Epidermal melanocyte (primary cell): Measurements from ENCODE around the gene BRD4.

Experiments
- DNase-seq: peaks from one replicate; pipeline ENCODE4 v3.0.0; 2011; ENCODE audit warnings: low spot score; ENCODE audit not compliant: insufficient read length

Gene BRD4

GRCh38 chr19:15266683-15267082 is 65.7 kb downstream of the BRD4 start:
- no peak for DNase-seq

- peak; percentile 93 for DNase-seq
These were observed 66.5 kb downstream of the BRD4 start for GRCh38 chr19:15265850-15266248.

DNA sequence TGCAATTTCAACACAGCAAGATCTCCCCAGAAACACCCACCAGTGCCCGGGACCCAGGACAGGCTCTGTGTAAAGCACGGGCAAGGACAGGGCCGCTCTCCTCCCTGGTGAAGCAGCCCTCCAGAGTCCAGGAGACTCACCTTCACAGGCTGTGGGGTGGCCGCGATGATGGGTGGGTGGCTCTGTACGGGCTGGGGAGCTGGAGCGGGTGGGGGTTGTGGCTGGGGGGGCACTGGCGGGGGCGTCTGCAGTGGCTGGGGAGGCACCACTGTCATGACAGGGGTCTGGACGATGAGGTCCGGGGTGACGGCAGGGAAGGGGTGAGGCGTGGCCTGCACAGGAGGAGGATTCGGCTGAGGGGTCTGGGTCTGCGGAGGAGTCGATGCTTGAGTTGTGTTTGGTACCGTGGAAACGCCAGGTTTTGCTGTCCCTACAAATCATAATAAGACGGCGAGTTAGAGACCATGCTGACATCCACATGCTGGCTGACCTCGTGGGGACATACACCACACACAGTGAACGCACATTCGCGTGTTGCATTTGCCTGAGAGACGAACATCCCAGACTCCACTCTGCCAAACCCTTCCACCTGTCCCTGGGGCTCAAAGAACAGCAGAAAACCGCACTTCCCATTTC is 67.0 kb downstream of the BRD4 start:
- no peak for DNase-seq

GRCh38 chr19:15264933-15265206 is 67.5 kb downstream of the BRD4 start:
- no peak for DNase-seq

DNA sequence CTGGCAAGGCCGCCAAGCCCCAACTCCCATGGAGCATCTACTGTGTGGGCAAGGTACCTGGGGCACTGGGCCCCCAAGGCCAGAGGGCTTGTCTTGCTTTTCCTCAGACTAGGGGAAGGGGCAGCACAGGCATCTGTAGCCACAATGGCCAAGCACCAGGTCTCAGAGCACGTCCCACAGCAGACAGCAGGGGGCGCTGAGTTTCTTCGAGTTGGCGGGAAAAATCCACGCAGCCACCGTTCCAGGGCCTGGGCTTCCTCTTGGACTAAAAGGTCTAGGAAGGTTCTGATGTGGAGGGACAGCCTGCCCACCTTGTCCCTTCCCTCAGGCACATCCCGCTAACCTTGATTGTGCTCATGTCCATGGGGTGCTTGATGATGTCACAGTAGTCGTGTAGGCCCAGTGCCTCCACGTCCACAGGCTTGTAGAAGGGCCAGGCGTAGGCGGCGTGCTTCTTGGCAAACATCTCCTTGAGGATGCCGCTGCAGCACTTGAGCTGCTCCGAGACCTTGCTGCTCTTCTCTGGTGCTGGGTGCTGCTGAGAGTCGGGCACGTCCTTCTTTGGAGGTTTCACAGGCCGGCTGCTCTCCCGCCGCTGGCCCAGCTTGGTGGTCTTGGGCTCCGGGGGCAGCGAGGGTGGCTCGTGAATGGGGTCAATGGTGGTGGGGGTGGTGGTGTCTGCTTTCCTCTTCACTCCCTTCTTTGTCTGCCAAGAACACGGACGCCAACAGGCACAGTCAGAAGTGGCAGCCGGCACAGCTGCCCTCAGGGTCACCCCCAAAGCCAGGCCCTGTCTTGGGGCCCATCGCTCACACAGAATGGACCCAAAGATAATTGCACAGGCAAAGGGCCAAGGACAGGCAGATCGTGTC is 68.0 kb downstream of the BRD4 start:
- no peak for DNase-seq

DNA sequence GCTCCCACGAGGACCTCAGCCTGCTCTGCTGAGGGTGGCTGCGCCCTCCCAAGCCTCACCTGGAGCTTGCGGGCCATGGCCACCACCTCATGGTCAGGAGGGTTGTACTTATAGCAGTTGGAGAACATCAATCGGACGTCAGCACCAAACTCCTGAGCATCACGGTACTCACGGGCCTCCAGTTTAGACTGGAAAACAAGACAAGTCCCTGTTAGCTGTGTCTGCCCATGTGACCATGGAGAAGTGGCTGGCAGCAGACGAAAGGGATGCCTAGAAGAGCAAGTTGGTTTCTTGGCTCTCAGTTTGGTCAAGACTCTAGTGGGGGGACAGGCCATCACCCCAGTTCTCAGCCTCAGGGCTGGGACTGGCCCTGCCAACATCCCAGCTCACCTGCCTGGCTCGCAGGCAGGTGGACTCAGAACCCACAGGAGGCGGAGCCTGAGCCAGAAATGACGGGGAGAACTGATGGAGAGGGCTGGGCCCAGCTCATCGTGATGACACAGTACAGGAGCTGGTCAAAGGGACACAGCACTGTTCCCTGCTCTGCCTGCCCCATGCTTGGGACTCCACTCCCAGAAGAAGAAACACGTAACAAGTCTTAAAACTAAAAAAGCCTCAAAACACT is 68.9 kb downstream of the BRD4 start:
- no peak for DNase-seq

- no peak for DNase-seq
These were observed 70.3 kb downstream of the BRD4 start for GRCh38 chr19:15262011-15262410.

GRCh38 chr19:15260939-15261338 is 71.4 kb downstream of the BRD4 start:
- DNase-seq, result no peak

- no peak for DNase-seq
These were observed 72.4 kb downstream of the BRD4 start for GRCh38 chr19:15259907-15260306.

DNA sequence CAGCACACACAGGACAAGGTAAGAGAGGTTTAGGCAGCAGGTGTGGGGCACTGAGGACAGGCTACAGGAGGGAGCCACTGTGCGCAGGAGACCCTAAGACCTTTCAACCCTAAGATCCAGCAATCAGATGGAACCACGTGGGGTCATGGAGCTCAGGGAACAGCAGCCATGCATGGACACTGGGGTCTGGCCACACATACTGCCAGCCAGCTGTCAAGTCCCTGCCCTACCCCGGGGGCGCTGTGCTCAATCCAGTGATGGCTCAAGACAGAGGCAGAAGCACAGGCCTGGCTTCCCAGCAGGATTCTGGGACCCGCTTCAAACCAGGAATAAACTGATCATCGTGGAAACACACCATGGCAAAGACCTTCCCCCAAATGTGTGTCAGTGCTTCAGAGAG is 74.6 kb downstream of the BRD4 start:
- DNase-seq, result no peak

GRCh38 chr19:15256708-15257331 is 75.5 kb downstream of the BRD4 start:
- DNase-seq, result no peak

DNA sequence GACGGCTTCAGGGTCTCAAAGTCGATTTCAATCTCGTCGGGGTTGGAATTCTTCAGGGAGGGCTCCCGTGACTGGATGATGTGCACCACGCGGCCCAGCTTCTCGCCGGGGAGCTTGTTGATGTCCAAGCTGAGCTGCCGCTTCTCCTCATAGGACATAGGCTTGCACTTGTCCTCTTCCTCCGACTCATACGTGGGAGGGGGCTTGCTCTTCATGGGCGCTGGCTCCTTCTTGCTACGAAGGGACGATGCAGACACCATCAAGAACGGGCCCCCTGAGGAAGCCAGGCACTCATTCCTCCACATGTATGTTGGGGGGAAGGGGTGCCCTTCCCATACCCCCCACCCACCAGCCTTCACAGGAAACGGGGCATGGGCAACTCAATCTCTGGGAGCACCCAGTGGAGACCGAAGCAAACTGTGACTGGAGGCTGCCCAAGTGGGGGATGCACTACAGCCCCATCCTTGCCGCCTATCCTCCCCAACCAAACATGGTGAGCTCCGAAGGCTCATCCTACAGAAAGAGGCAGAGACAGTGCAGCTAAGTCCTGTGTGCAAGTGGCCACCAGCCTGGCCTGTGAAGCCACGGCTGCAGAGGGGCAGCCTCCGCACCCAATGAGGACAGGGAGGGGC is 76.9 kb downstream of the BRD4 start:
- DNase-seq, result no peak

- no peak for DNase-seq
These were observed 77.8 kb downstream of the BRD4 start for GRCh38 chr19:15254547-15254946.

DNA sequence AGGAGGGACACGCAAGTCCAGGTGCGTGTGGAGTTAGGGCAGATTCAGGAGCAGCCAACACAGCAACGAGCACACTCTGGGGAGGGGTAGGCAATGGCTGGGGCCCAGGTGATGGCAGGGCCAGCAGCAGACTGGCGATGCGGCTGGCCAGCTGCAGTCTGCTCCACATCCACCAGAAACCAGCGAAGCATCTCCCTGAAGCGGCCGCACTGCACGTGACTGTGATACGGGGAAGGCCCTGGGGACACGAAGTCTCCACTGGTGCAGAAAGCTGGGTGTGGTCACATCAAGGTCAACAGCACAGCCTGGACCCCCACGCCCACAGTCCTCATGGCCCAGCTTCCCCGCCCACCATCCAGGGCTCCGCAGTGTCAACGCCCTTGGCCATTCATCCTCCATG is 78.8 kb downstream of the BRD4 start:
- DNase-seq, result no peak

GRCh38 chr19:15253061-15253460 is 79.3 kb downstream of the BRD4 start:
- no peak for DNase-seq

DNA sequence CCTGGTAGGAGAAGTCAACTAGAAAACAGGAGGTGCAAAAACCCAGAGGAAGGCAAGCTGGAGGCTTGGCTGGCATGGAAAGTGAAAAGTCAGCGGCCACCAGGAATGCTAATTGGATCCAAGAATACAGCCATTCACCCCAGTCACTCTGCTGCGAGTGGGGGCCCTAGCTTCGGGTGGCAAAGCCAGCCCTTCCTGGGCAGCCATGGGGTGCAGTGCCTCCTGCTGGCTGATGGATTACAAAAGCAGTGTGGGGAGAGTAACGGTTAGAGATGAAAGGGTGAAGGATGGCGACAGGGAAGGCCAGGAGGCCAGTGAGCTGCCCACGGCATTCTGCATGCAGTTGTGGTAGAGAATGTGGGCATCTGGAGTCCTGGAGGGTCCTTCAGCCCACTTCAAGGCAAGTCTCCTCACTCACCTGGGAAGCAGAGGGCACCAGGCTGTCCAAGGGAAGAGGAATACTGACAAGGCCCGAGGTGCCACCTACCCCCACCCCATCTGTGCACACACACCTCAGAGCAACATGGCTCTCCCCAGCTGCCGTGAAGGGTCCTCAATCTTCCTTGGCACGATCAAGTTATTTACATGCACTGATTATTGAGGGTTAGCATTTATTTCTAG is 79.8 kb downstream of the BRD4 start:
- DNase-seq, result no peak

DNA sequence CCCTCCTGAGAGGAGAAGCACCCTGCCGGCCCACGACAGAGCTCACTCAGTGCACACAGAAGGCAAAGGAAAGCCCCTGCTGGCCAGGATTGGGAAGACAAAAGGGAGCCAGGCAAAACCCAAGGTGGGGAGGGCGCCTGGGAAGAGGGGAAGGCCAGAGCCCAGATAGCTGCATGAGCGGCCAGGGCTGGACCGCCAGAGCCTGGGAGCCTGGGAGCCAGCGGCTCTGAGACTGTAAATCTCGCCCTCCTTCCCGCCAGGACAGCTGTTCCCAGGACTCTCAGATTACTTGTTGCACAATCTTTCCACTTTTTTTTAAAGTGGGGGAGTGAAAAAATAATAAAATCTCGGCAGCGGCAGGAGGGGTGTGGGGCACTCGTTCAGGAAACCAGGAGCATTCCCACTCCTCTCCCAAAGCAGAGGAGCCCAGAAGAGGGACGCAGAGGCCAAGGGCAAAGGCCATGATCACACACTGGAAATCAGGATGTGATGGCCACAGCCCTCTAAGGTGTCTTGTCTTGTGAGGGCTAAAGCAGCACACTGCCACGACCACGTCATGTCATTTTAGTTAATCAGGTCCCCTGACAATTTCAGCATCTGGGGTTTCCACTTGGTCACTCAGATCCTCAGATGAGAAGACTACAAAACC is 80.5 kb downstream of the BRD4 start:
- peak; percentile 64 for DNase-seq

DNA sequence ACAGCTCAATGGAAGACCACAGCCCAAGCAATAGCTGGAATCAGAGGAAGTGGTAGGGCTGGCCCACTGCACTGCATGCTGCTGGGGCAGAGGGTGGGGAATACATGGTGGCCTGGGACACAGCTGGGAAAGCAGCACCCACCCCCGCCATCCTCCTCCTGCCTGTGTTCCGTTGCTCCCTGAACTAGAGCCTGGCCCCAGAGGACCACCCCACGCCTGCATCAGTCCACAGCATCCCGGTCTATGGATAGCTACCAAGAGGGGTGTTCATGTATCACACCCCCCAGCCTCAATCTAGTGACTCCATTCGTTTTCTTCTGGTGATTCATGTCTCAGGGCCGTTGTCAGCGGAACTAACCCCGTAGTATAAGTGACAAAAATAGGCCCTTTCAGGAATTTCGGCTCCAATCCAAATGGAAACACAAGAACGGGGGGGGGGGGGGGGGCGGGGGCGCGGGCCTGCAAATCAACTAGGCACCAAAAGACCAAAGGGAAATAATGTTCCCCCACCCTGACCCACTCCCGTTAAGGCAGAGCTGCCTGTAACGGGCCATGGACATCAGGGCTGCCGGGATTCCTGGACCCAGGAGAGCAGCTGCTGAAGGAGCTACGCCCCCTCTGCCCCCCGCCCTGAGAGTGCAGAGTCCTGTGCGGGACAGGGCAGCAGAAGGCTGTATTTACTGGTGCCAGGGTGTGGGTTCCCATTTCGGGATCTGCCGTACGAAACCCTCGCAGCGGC is 81.2 kb downstream of the BRD4 start:
- DNase-seq, result no peak

- no peak for DNase-seq
These were observed 81.7 kb downstream of the BRD4 start for GRCh38 chr19:15250640-15250993.

- DNase-seq, result peak; percentile 61
These were observed 82.2 kb downstream of the BRD4 start for GRCh38 chr19:15249972-15250639.
